ENCODE results near the gene EML6.

DNA sequence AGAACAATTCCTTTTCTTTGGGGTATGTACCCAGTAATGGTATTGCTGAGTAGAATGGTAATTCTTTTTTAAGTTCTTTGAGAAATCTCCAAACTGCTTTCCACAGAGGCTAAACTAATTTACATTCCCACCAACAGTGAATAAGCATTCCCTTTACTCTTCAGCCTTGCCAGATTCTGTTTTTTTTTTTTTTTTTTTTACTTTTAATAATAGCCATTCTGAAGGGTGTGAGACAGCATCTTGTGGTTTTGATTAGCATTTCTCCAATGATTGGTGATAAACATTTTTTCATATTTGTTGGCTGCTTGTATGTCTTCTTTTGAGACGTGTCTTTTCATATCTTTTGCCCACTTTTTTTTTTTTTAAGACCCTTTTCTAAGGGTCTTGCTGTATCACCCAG is 189.4 kb downstream of the EML6 start:
- TF ChIP-seq EZH2 (IDR thresholded peaks at IDR 0.05), result no peak
- TF ChIP-seq, protein P1, sequence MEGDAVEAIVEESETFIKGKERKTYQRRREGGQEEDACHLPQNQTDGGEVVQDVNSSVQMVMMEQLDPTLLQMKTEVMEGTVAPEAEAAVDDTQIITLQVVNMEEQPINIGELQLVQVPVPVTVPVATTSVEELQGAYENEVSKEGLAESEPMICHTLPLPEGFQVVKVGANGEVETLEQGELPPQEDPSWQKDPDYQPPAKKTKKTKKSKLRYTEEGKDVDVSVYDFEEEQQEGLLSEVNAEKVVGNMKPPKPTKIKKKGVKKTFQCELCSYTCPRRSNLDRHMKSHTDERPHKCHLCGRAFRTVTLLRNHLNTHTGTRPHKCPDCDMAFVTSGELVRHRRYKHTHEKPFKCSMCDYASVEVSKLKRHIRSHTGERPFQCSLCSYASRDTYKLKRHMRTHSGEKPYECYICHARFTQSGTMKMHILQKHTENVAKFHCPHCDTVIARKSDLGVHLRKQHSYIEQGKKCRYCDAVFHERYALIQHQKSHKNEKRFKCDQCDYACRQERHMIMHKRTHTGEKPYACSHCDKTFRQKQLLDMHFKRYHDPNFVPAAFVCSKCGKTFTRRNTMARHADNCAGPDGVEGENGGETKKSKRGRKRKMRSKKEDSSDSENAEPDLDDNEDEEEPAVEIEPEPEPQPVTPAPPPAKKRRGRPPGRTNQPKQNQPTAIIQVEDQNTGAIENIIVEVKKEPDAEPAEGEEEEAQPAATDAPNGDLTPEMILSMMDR (IDR thresholded peaks at IDR 0.05), result no peak
